ENCODE measurements around the gene NLRP12.

The NLRP12 gene

GRCh38 chr19:53824134-53824611 lies at the start of gene NLRP12:
TSS of gene NLRP12 (minus strand) at chr19:53824314. CDS start at chr19:53824174, 140 bp downstream.
- TF ChIP-seq FOXM1 (IDR thresholded peaks at IDR 0.05; ENCODE audit: borderline replicate concordance, low read depth) (no peak), RAD21 (IDR thresholded peaks at IDR 0.05; ENCODE audit: low read depth) (no peak), TAF1 (IDR thresholded peaks at IDR 0.05; ENCODE audit: low read depth) (no peak), EGR1 (IDR thresholded peaks at IDR 0.05) (no peak), CEBPB (IDR thresholded peaks at IDR 0.05) (no peak), TCF12 (IDR thresholded peaks at IDR 0.05; ENCODE audit: low read depth) (no peak), NFIC (IDR thresholded peaks at IDR 0.05) (no peak), EP300 (IDR thresholded peaks at IDR 0.05; ENCODE audit: borderline replicate concordance) (no peak), TEAD4 (IDR thresholded peaks at IDR 0.05) (no peak), REST (IDR thresholded peaks at IDR 0.05; ENCODE audit: low read depth) (no peak), YY1 (IDR thresholded peaks at IDR 0.05; ENCODE audit: low read depth) (no peak), CREB1 (IDR thresholded peaks at IDR 0.05; ENCODE audit: low read depth) (no peak), ZBTB7A (IDR thresholded peaks at IDR 0.05; ENCODE audit: low read depth) (no peak)
- TF ChIP-seq, protein P1, sequence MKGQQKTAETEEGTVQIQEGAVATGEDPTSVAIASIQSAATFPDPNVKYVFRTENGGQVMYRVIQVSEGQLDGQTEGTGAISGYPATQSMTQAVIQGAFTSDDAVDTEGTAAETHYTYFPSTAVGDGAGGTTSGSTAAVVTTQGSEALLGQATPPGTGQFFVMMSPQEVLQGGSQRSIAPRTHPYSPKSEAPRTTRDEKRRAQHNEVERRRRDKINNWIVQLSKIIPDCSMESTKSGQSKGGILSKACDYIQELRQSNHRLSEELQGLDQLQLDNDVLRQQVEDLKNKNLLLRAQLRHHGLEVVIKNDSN (IDR thresholded peaks at IDR 0.05): no peak
- TF ChIP-seq, protein P2, sequence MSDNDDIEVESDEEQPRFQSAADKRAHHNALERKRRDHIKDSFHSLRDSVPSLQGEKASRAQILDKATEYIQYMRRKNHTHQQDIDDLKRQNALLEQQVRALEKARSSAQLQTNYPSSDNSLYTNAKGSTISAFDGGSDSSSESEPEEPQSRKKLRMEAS (IDR thresholded peaks at IDR 0.05): no peak

DNA sequence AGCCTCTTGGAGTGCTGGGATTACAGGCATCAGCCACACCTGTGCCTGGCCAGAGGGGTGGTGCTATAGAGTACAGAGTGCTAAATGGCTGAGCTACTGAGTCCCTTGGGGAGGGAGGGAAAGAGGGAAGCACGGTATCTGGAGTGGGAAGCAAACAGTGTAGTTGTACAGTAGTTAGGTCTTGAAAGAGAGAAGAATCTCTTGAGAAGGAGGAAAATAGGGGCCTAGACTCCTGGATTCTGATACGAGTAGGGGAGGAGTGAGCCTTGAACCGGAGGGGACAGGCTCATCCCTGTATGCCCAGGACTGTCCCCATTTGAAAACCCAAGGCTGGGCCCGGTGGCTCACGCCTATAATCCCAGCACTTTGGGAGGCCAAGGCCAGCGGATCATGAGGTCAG lies 48.6 kb upstream of the NLRP12 start:
- TF ChIP-seq FOXM1 (IDR thresholded peaks at IDR 0.05; ENCODE audit: borderline replicate concordance, low read depth): no peak
- TF ChIP-seq TCF12 (IDR thresholded peaks at IDR 0.05; ENCODE audit: low read depth): no peak
- no peak for TF ChIP-seq ZBTB7A (IDR thresholded peaks at IDR 0.05; ENCODE audit: low read depth)
- TF ChIP-seq EGR1 (IDR thresholded peaks at IDR 0.05): no peak
- TF ChIP-seq YY1 (IDR thresholded peaks at IDR 0.05; ENCODE audit: low read depth): no peak
- TF ChIP-seq, protein P2 (IDR thresholded peaks at IDR 0.05): no peak
- no peak for TF ChIP-seq CEBPB (IDR thresholded peaks at IDR 0.05)
- TF ChIP-seq EP300 (IDR thresholded peaks at IDR 0.05; ENCODE audit: borderline replicate concordance): no peak
- TF ChIP-seq CREB1 (IDR thresholded peaks at IDR 0.05; ENCODE audit: low read depth): no peak
- TF ChIP-seq, protein P1 (IDR thresholded peaks at IDR 0.05): no peak
- TF ChIP-seq NFIC (IDR thresholded peaks at IDR 0.05): no peak
- no peak for TF ChIP-seq TAF1 (IDR thresholded peaks at IDR 0.05; ENCODE audit: low read depth)
- no peak for TF ChIP-seq REST (IDR thresholded peaks at IDR 0.05; ENCODE audit: low read depth)
- no peak for TF ChIP-seq RAD21 (IDR thresholded peaks at IDR 0.05; ENCODE audit: low read depth)
- TF ChIP-seq TEAD4 (IDR thresholded peaks at IDR 0.05): no peak

DNA sequence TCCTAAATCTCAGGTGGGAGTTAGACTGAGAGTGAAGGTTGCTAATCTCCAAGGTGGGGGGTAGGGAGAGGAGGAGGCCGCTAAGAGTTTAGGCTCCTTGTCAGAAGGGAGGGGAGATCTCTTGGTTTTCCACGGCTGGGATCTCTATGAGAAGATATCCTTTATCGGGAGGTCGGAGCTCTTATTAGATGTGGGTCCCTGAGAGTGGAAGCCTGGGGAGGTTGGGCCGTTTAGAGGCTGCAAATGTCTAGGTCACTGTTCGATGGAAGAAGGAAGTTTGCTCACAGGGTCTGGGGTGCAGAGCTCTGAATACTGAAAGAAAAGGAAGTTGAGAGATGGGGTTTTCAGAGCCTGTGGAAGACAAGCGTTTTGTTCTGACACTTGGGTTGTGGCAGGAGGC lies 47.3 kb upstream of the NLRP12 start:
- no peak for TF ChIP-seq NFIC (IDR thresholded peaks at IDR 0.05)
- TF ChIP-seq, protein P2 (IDR thresholded peaks at IDR 0.05): no peak
- TF ChIP-seq CEBPB (IDR thresholded peaks at IDR 0.05): no peak
- TF ChIP-seq EP300 (IDR thresholded peaks at IDR 0.05; ENCODE audit: borderline replicate concordance): no peak
- no peak for TF ChIP-seq TCF12 (IDR thresholded peaks at IDR 0.05; ENCODE audit: low read depth)
- TF ChIP-seq, protein P1 (IDR thresholded peaks at IDR 0.05): no peak
- TF ChIP-seq REST (IDR thresholded peaks at IDR 0.05; ENCODE audit: low read depth): no peak
- no peak for TF ChIP-seq RAD21 (IDR thresholded peaks at IDR 0.05; ENCODE audit: low read depth)
- TF ChIP-seq YY1 (IDR thresholded peaks at IDR 0.05; ENCODE audit: low read depth): no peak
- no peak for TF ChIP-seq TAF1 (IDR thresholded peaks at IDR 0.05; ENCODE audit: low read depth)
- no peak for TF ChIP-seq FOXM1 (IDR thresholded peaks at IDR 0.05; ENCODE audit: borderline replicate concordance, low read depth)
- no peak for TF ChIP-seq CREB1 (IDR thresholded peaks at IDR 0.05; ENCODE audit: low read depth)
